ENCODE data around the gene WDHD1.

Gene WDHD1

DNA sequence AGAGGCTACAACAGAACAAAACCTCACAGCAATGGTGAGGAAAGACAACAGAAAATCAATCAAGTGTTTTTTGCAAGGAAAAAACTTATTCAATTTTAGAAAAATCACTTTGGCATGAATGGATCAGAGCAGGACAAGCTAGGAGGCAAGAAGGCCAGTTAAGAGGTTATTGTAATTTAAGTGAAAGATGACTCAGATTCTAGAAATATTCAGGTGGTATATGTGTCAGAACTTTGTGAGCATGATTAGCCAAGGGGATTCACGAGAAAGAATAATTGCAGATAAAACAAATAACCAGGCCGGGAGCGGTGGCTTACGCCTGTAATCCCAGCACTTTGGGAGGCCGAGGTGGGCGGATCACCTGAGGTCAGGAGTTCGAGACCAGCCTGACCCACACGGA is 137.0 kb downstream of the WDHD1 start (continued):
- TF ChIP-seq POU6F1 (CRISPR knock-in tag; IDR thresholded peaks at IDR 0.05; ENCODE audit: borderline replicate concordance, low read depth) (no peak), ZC3H10 (CRISPR knock-in tag; IDR thresholded peaks at IDR 0.05) (no peak)

All from SK-N-SH treated with all-trans-retinoic acid at 6 μM for 48 hours (cell line).